GM12891 (cell line): Measurements from ENCODE around the gene CDH24.

Experiments used
- DNase-seq: peaks from one replicate; pipeline ENCODE4 v3.0.0; 2011; ENCODE audit warnings: low spot score; ENCODE audit not compliant: insufficient read length
- FAIRE-seq: peaks from 2 replicates; lab custom pipeline; 2011; peaks lifted over from hg19 to GRCh38; lab: Jason Lieb, UNC
- PAX5 ChIP-seq: IDR thresholded peaks from 2 replicates; pipeline ENCODE4 v1.6.1; 2011; ENCODE audit warnings: low read length, moderate library complexity, mild to moderate bottlenecking; ENCODE audit not compliant: insufficient read depth, severe bottlenecking
- POLR2A ChIP-seq: IDR thresholded peaks from 2 replicates; pipeline ENCODE4 v1.6.1; 2011; ENCODE audit warnings: low read depth, low read length, control low read depth
- POLR2AphosphoS5 ChIP-seq: IDR thresholded peaks from 2 replicates; pipeline ENCODE4 v1.6.1; 2011; ENCODE audit warnings: low read depth, low read length, control low read depth
- POU2F2 ChIP-seq: IDR thresholded peaks from 2 replicates; pipeline ENCODE4 v1.6.1; 2011; ENCODE audit warnings: low read depth, mild to moderate bottlenecking, control low read depth, low read length, moderate library complexity
- SPI1 ChIP-seq: IDR thresholded peaks from 2 replicates; pipeline ENCODE4 v1.6.1; 2011; ENCODE audit warnings: low read depth, low read length, control low read depth
- TAF1 ChIP-seq: IDR thresholded peaks from 2 replicates; pipeline ENCODE4 v1.6.1; 2011; ENCODE audit warnings: low read depth, low read length, control low read depth

The CDH24 gene

GRCh38 chr14:23090254-23090636, 32.9 kb upstream of the CDH24 start:
- FAIRE-seq (no peak), DNase-seq (no peak)
- TF ChIP-seq PAX5 (no peak), POLR2A (no peak), POLR2AphosphoS5 (no peak), TAF1 (no peak), POU2F2 (no peak)

- no peak for TF ChIP-seq POLR2AphosphoS5
- TF ChIP-seq SPI1: no peak
- no peak for TF ChIP-seq POU2F2
- no peak for TF ChIP-seq POLR2A
- TF ChIP-seq PAX5: no peak
- TF ChIP-seq TAF1: no peak
- FAIRE-seq: no peak
- no peak for DNase-seq
Observed at GRCh38 chr14:23089498-23090253, 32.4 kb upstream of the CDH24 start.

GRCh38 chr14:23086565-23086964, 29.2 kb upstream of the CDH24 start:
- TF ChIP-seq POU2F2: no peak
- TF ChIP-seq POLR2A: no peak
- TF ChIP-seq POLR2AphosphoS5: no peak
- no peak for TF ChIP-seq TAF1
- no peak for TF ChIP-seq SPI1
- TF ChIP-seq PAX5: no peak
- FAIRE-seq (no peak), DNase-seq (no peak)

GRCh38 chr14:23085458-23085857, 28.1 kb upstream of the CDH24 start:
- DNase-seq: no peak
- no peak for FAIRE-seq
- no peak for TF ChIP-seq TAF1
- TF ChIP-seq POLR2AphosphoS5: no peak

GRCh38 chr14:23080474-23080873, 23.2 kb upstream of the CDH24 start:
- DNase-seq (no peak), FAIRE-seq (no peak)
- TF ChIP-seq PAX5: no peak
- TF ChIP-seq TAF1: no peak
- TF ChIP-seq POLR2AphosphoS5: no peak
- TF ChIP-seq SPI1: no peak

- FAIRE-seq (no peak), DNase-seq (no peak)
- TF ChIP-seq SPI1: no peak
- no peak for TF ChIP-seq TAF1
- no peak for TF ChIP-seq POLR2A
- TF ChIP-seq POU2F2: no peak
- no peak for TF ChIP-seq POLR2AphosphoS5
- no peak for TF ChIP-seq PAX5
Observed at GRCh38 chr14:23079716-23080115, 22.4 kb upstream of the CDH24 start.

GRCh38 chr14:23078692-23079116, 21.4 kb upstream of the CDH24 start:
- DNase-seq: no peak
- FAIRE-seq: no peak
- TF ChIP-seq TAF1 (no peak), POU2F2 (no peak), SPI1 (no peak), POLR2A (no peak), POLR2AphosphoS5 (no peak), PAX5 (no peak)

GRCh38 chr14:23077962-23078361, 20.6 kb upstream of the CDH24 start:
- DNase-seq (no peak), FAIRE-seq (no peak)
- no peak for TF ChIP-seq SPI1
- no peak for TF ChIP-seq POU2F2
- no peak for TF ChIP-seq POLR2AphosphoS5
- no peak for TF ChIP-seq POLR2A
- TF ChIP-seq PAX5: no peak
- TF ChIP-seq TAF1: no peak

GRCh38 chr14:23076785-23077408, 19.6 kb upstream of the CDH24 start:
- TF ChIP-seq POLR2AphosphoS5 (no peak), SPI1 (no peak), POLR2A (no peak), POU2F2 (no peak), TAF1 (no peak), PAX5 (no peak)
- DNase-seq: no peak
- peak; percentile 56 for FAIRE-seq

GRCh38 chr14:23074906-23075305, 17.6 kb upstream of the CDH24 start:
- FAIRE-seq (no peak), DNase-seq (no peak)

More at GRCh38 chr14:23074906-23075305, 17.6 kb upstream of the CDH24 start:
- no peak for TF ChIP-seq POLR2A
- TF ChIP-seq POU2F2: no peak
- no peak for TF ChIP-seq PAX5
- no peak for TF ChIP-seq TAF1
- TF ChIP-seq POLR2AphosphoS5: no peak
- TF ChIP-seq SPI1: no peak
